Measurements from ENCODE around the gene P3H3.

GRCh38 chr12:6847676-6848075 lies 19.5 kb downstream of the P3H3 start:
- TF ChIP-seq CTCF (conservative IDR thresholded peaks at IDR 0.05; ENCODE audit: low read length) (no peak), EZH2phosphoT487 (IDR thresholded peaks at IDR 0.05; ENCODE audit: borderline replicate concordance) (no peak)
